K562 (cell line): ENCODE data around the gene TYMP. TPM values are rescaled to one million over a fixed set of nuclear protein-coding genes. Genes with fewer than 3 reads are reported as not detected.
A peak's percentile ranks its signal among the peaks of the same experiment; 100 is the strongest.

Experiments
- AFF1 ChIP-seq, 2 experiments: fragments of 450-650 bp; IDR thresholded peaks; 2 replicates each; pipeline ENCODE4 v1.6.1; 2018; ENCODE audit warnings: mild to moderate bottlenecking in 2 of 2, low read depth in 1 of 2; ENCODE audit not compliant: partially characterized antibody in 2 of 2
- CBFB ChIP-seq: sonication (generic); formaldehyde crosslinking; IDR thresholded peaks from 2 replicates; pipeline ENCODE4 v1.4.0; 2020; ENCODE audit warnings: mild to moderate bottlenecking, missing genetic modification reagents
- DIDO1 ChIP-seq: fragments of 450-650 bp; IDR thresholded peaks from 2 replicates; pipeline ENCODE4 v1.6.1; 2016; ENCODE audit warnings: low read depth, missing biosample characterization, missing genetic modification characterization
- FIP1L1 ChIP-seq: fragments of 200-400 bp; formaldehyde crosslinking; IDR thresholded peaks from 2 replicates; pipeline ENCODE4 v1.6.1; 2018; ENCODE audit warnings: mild to moderate bottlenecking, low read depth, low read length; ENCODE audit not compliant: poor library complexity, severe bottlenecking
- NFIC ChIP-seq: fragments of 450-650 bp; IDR thresholded peaks from 2 replicates; pipeline ENCODE4 v1.6.1; 2017; ENCODE audit warnings: mild to moderate bottlenecking, inconsistent platforms
- NKRF ChIP-seq: fragments of 450-650 bp; IDR thresholded peaks from 2 replicates; pipeline ENCODE4 v1.6.1; 2016; ENCODE audit warnings: borderline replicate concordance
- SAP30 ChIP-seq: fragments of 200-600 bp; sonication (generic); IDR thresholded peaks from 2 replicates; pipeline ENCODE4 v1.6.1; 2012; ENCODE audit warnings: borderline replicate concordance, low read depth, mild to moderate bottlenecking, moderate library complexity, low read length, control low read depth, inconsistent platforms; ENCODE audit not compliant: insufficient read depth, poor library complexity, severe bottlenecking
- SREBF1 ChIP-seq: fragments of 150-350 bp; IDR thresholded peaks from 2 replicates; pipeline ENCODE4 v1.6.1; 2014; ENCODE audit warnings: antibody characterized with exemption, low read depth, low read length, borderline replicate concordance
- STAG1 ChIP-seq: sonication (generic); formaldehyde crosslinking; IDR thresholded peaks from 2 replicates; pipeline ENCODE4 v1.5.0; 2020; ENCODE audit warnings: missing genetic modification reagents, borderline replicate concordance
- TRIM24 ChIP-seq, 2 experiments: fragments of 450-650 bp; IDR thresholded peaks; 2 replicates each; pipeline ENCODE4 v1.6.1; 2016
- UBTF ChIP-seq, 2 experiments: IDR thresholded peaks; 2 replicates each; pipeline ENCODE4 v1.6.1; 2012; ENCODE audit warnings: improper control_type of control experiment in 2 of 2, low read depth in 2 of 2, low read length in 2 of 2, borderline replicate concordance in 1 of 2
- ZNF785 ChIP-seq: fragments of 250-450 bp; sonication (Bioruptor Pico); IDR thresholded peaks from 2 replicates; pipeline ENCODE4 v1.4.0; 2020; ENCODE audit warnings: mild to moderate bottlenecking
- polyA plus RNA-seq, 8 experiments: library from polyadenylated mRNA; depleted of rRNA in 4 of 8; stranded (reverse) in 5 of 8; unstranded in 3 of 8; fragments of >200 nt; fragmentation: Nextera tagmentation in 2 of 8; fragmentation: Illumina TruSeq in 1 of 8; extraction: Ambion mirVana in 2 of 8; extraction: Trizol in 1 of 8; gene quantifications; 2 replicates each; pipeline versions ENCODE4 v1.2.1 to v1.2.3, GENCODE V29; 2011 to 2014; ENCODE audit warnings: inconsistent platforms in 1 of 8, missing spikeins in 1 of 8
- total RNA-seq, 7 experiments: library from RNA; depleted of rRNA in 6 of 7; stranded (reverse); fragments of >200 nt in 6 of 7; fragmentation: Illumina TruSeq in 2 of 7; extraction: Trizol in 2 of 7; gene quantifications; 2 replicates each; pipeline versions ENCODE4 v1.2.1 to v1.2.3, GENCODE V29; 2011 to 2021; ENCODE audit warnings: low replicate concordance in 1 of 7
- TF ChIP-seq, protein P1 (sequence below), 2 experiments: fragments of 450-650 bp in 1 of 2; sonication (generic) in 1 of 2; formaldehyde crosslinking; conservative IDR thresholded peaks; 2 replicates each; pipeline versions ENCODE4 v1.4.0 to v1.8.1; 2020 to 2022; ENCODE audit warnings: mild to moderate bottlenecking in 1 of 2, missing genetic modification reagents in 1 of 2
- TF ChIP-seq, protein P2 (sequence below), 2 experiments: fragments of 450-650 bp in 1 of 2; sonication (generic) in 1 of 2; formaldehyde crosslinking in 1 of 2; IDR thresholded peaks in 1 of 2; conservative IDR thresholded peaks in 1 of 2; 2 replicates each; pipeline versions ENCODE4 v1.6.1 to v1.8.1; 2016 to 2023; ENCODE audit warnings: mild to moderate bottlenecking in 2 of 2, moderate library complexity in 2 of 2, inconsistent platforms in 1 of 2, missing genetic modification reagents in 1 of 2

TYMP gene
- total and polyA plus RNA-seq, 9 of the 15 experiments (the other 6 are each of a cell fraction or from before 2014, with no cell fraction given) = 0.03 to 4.0 (median 2.4) TPM; not detected in 4

DNA sequence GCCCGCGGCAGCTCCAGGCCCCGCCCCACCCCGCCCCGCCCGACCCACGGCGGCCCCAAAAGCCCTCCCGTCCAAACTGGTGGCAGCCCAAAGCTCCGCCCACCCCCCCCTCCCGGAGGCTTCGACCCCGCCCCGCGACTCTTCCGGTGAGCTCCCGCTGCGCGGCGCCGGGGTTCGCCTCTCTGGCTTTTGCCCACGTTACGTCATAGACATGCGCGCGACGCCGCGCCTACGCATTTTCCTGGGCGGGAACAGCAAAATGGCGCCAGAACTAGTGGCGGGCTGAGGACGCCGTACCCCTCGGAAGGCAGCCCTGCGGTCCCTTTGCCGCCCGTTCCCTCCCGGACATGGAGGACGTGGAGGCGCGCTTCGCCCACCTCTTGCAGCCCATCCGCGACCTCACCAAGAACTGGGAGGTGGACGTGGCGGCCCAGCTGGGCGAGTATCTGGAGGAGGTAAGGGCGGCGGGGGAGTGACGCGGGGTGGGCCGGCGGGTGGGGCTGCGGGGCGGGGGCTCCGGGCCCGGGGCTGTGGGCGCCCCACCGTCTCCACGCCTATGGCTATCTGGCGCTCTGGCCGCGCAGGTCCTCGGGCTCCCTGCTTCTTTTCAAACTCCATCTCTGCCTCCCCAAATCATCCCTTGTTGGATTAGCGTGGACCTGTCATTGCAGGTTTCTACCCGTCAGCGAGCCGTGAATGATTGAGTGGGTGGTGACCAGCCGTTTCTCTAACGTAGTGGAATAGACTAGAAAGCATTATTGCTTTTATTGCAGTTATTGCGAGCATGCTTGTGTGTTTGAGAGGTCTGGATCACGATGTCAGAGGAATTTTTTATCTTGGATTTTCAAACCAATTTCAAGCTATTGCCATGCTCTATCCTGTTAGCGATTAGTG, 21.6 kb downstream of the TYMP start, which contains the start of gene NCAPH2 (continued):
- TF ChIP-seq AFF1 (IDR thresholded peaks at IDR 0.05; ENCODE audit: low read depth in 1 of 2, partially characterized antibody in 2 of 2) (peak in 1 of 2 experiments; percentile 25), TRIM24 (IDR thresholded peaks at IDR 0.05) (0 out of 4 replicates have a peak, but pooled peaks of 1 of the 2 experiments have one; percentile 15), ZNF785 (CRISPR knock-in tag) (no peak), UBTF (IDR thresholded peaks at IDR 0.05; ENCODE audit: borderline replicate concordance in 1 of 2, low read depth in 2 of 2, low read length in 2 of 2) (no peak), DIDO1 (no peak), SREBF1 (no peak), SAP30 (peak; percentile 55), FIP1L1 (peak; percentile 45), CBFB (CRISPR knock-in tag) (no peak), STAG1 (CRISPR knock-in tag) (no peak), NKRF (peak; percentile 76; the same call in 1 of the 2 replicates), NFIC (peak; percentile 60)
- TF ChIP-seq, protein P1, sequence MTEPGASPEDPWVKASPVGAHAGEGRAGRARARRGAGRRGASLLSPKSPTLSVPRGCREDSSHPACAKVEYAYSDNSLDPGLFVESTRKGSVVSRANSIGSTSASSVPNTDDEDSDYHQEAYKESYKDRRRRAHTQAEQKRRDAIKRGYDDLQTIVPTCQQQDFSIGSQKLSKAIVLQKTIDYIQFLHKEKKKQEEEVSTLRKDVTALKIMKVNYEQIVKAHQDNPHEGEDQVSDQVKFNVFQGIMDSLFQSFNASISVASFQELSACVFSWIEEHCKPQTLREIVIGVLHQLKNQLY (CRISPR knock-in tag; conservative IDR thresholded peaks at IDR 0.05) = no peak
- TF ChIP-seq, protein P2, sequence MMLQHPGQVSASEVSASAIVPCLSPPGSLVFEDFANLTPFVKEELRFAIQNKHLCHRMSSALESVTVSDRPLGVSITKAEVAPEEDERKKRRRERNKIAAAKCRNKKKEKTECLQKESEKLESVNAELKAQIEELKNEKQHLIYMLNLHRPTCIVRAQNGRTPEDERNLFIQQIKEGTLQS (IDR thresholded peaks at IDR 0.05) = peak; percentile 77
- TF ChIP-seq, protein P2 (CRISPR knock-in tag; conservative IDR thresholded peaks at IDR 0.05) = no peak
